Gastroesophageal sphincter (tissue), 4 donors: Measurements from ENCODE around the gene RIN2. TPM values are rescaled to one million over a fixed set of nuclear protein-coding genes. Genes with fewer than 3 reads are reported as not detected.
A peak's percentile ranks its signal among the peaks of the same experiment; 100 is the strongest.

Source experiments
- ATAC-seq: fragments of 150-250 bp; one replicate; pipeline ENCODE4 v1.9.1; 2016; ENCODE audit warnings: mild to moderate bottlenecking, moderate library complexity
- H3K27ac ChIP-seq, 4 donors: fragments of 200-600 bp; sonication (generic) in 3 of 4; 1 replicate in 3 of 4; 2 replicates in 1 of 4; pipeline ENCODE4 v1.5.1; 2016 to 2019
- H3K27me3 ChIP-seq: fragments of 200-600 bp; sonication (generic); one replicate; pipeline ENCODE4 v1.5.1; 2019
- H3K36me3 ChIP-seq, 2 donors: fragments of 200-600 bp; sonication (generic); one replicate each; pipeline ENCODE4 v1.5.1; 2019; ENCODE audit warnings: control low read depth in 1 of 2
- H3K4me1 ChIP-seq, 3 donors: fragments of 200-600 bp; sonication (generic); 1 replicate in 2 of 3; 2 replicates in 1 of 3; pipeline ENCODE4 v1.5.1; 2016 to 2019; ENCODE audit warnings: control low read depth in 2 of 3
- H3K4me3 ChIP-seq, 2 donors: fragments of 200-600 bp; sonication (generic); one replicate each; pipeline ENCODE4 v1.5.1; 2019; ENCODE audit warnings: mild to moderate bottlenecking in 1 of 2, moderate library complexity in 1 of 2
- H3K9me3 ChIP-seq, 3 donors: fragments of 200-600 bp; sonication (generic); one replicate each; pipeline ENCODE4 v1.5.1; 2017 to 2019; ENCODE audit warnings: control low read depth in 2 of 3
- CTCF ChIP-seq, 4 experiments: fragments of 200-600 bp in 2 of 4; fragments of 450-650 bp in 2 of 4; sonication (generic) in 1 of 4; IDR thresholded peaks; one replicate each; pipeline ENCODE4 v1.5.1; 2017 to 2019; ENCODE audit warnings: antibody characterized with exemption in 4 of 4, mild to moderate bottlenecking in 2 of 4, moderate library complexity in 2 of 4
- EP300 ChIP-seq: sonication (generic); formaldehyde crosslinking; IDR thresholded peaks from one replicate; pipeline ENCODE4 v1.6.1; 2017; ENCODE audit warnings: antibody characterized with exemption, mild to moderate bottlenecking
- POLR2A ChIP-seq, 2 donors: fragments of 450-650 bp; IDR thresholded peaks; one replicate each; pipeline ENCODE4 v1.6.1; 2017; ENCODE audit warnings: antibody characterized with exemption in 2 of 2, mild to moderate bottlenecking in 2 of 2, moderate library complexity in 1 of 2
- POLR2AphosphoS5 ChIP-seq: sonication (generic); formaldehyde crosslinking; IDR thresholded peaks from one replicate; pipeline ENCODE4 v1.6.1; 2017; ENCODE audit warnings: antibody characterized with exemption
- WGBS, 2 donors: methylation state at CpG; one replicate each; pipeline ENCODE4 v1.1.5; 2018; ENCODE audit warnings: low coverage in 1 of 2; 5-methylcytosine and 5-hydroxymethylcytosine counted together
- total RNA-seq, 4 donors: library from RNA; depleted of rRNA; stranded (reverse); fragments of >200 nt; gene quantifications; one replicate each; pipeline ENCODE4 v1.1.0, GENCODE V29; 2016

RIN2 gene
- total RNA-seq, 4 donors from 2014 or later, result 44.7 to 89.5 (median 54.8) TPM

GRCh38 chr20:19775353-19776253, 17.5 kb downstream of the RIN2 start:
- no peak overlapping the region for H3K27ac ChIP-seq

GRCh38 chr20:19777315-19777714, 19.3 kb downstream of the RIN2 start:
- H3K4me1 ChIP-seq, result peaks cover 0 to 48% (median 2%) of the 10 kb centered on the region in 3 donors
- no peak overlapping the region for H3K4me3 ChIP-seq
- whole genome bisulfite sequencing, 2 donors, result 50 to 53% methylated on average over 5 to 6 of the region's 6 CpGs
- no peak for ATAC-seq
- H3K27ac ChIP-seq, result peak overlapping the region in 2 of 4 donors; percentile 4 to 49
- TF ChIP-seq CTCF (IDR thresholded peaks at IDR 0.05), result no peak
- TF ChIP-seq POLR2A (IDR thresholded peaks at IDR 0.05), result no peak
- TF ChIP-seq POLR2AphosphoS5, result no peak
- no peak for TF ChIP-seq EP300
- H3K36me3 ChIP-seq, result peaks cover 0 to 5% of the 10 kb centered on the region in 2 donors
- H3K9me3 ChIP-seq, result no peaks in the 10 kb centered on the region
- H3K27me3 ChIP-seq, result no peaks in the 10 kb centered on the region

More at GRCh38 chr20:19775353-19776253, 17.5 kb downstream of the RIN2 start:
- 77 to 89% methylated on average over 4 to 6 of the region's 7 CpGs for WGBS, 2 donors
- Histone ChIP-seq H3K4me1 (peaks cover 0 to 48% (median 2%) of the 10 kb centered on the region in 3 donors), H3K27me3 (no peaks in the 10 kb centered on the region), H3K9me3 (no peaks in the 10 kb centered on the region), H3K36me3 (peaks cover 0 to 5% of the 10 kb centered on the region in 2 donors), H3K4me3 (no peak overlapping the region)
- no peak for TF ChIP-seq EP300
- no peak for ATAC-seq

GRCh38 chr20:19777981-19778380, 19.9 kb downstream of the RIN2 start:
- no peaks in the 10 kb centered on the region for H3K27me3 ChIP-seq
- H3K27ac ChIP-seq, result peak overlapping the region in 3 of 4 donors; percentile 35 to 49 (median 40)
- no peaks in the 10 kb centered on the region for H3K9me3 ChIP-seq
- H3K4me1 ChIP-seq, result peaks cover 0 to 48% (median 2%) of the 10 kb centered on the region in 3 donors
- peaks cover 0 to under 1% of the 10 kb centered on the region in 2 donors for H3K36me3 ChIP-seq
- TF ChIP-seq POLR2A (IDR thresholded peaks at IDR 0.05) (no peak), CTCF (IDR thresholded peaks at IDR 0.05) (no peak), POLR2AphosphoS5 (no peak)
- no peak overlapping the region for H3K4me3 ChIP-seq
- 63 to 82% methylated on average over 2 to 3 of the region's 3 CpGs for WGBS, 2 donors
- ATAC-seq, result no peak

GRCh38 chr20:19778404-19778803, 20.3 kb downstream of the RIN2 start:
- Histone ChIP-seq H3K4me1 (peaks cover 0 to 50% (median 2%) of the 10 kb centered on the region in 3 donors), H3K4me3 (no peak overlapping the region), H3K27ac (peak overlapping the region in 3 of 4 donors; percentile 35 to 53 (median 49)), H3K9me3 (no peaks in the 10 kb centered on the region), H3K27me3 (no peaks in the 10 kb centered on the region), H3K36me3 (no peaks in the 10 kb centered on the region)
- ATAC-seq, result no peak
- no peak for TF ChIP-seq EP300
- TF ChIP-seq POLR2A (IDR thresholded peaks at IDR 0.05), result no peak
- TF ChIP-seq POLR2AphosphoS5, result no peak
- TF ChIP-seq CTCF (IDR thresholded peaks at IDR 0.05), result no peak
- WGBS, 2 donors, result 0% methylated on average over 1 of the region's 3 CpGs; no CpG with 5 or more reads in 1 of the 2 donors

GRCh38 chr20:19779634-19780033, 21.6 kb downstream of the RIN2 start:
- 77 to 80% methylated on average over 5 of the region's 5 CpGs for WGBS, 2 donors
- no peaks in the 10 kb centered on the region for H3K27me3 ChIP-seq
- H3K4me1 ChIP-seq, result peaks cover 0 to 56% (median 4%) of the 10 kb centered on the region in 3 donors
- H3K27ac ChIP-seq, result no peak overlapping the region
- no peaks in the 10 kb centered on the region for H3K36me3 ChIP-seq
- no peak for ATAC-seq
- H3K9me3 ChIP-seq, result no peaks in the 10 kb centered on the region
- no peak for TF ChIP-seq EP300
- TF ChIP-seq CTCF (IDR thresholded peaks at IDR 0.05), result no peak
- no peak for TF ChIP-seq POLR2AphosphoS5
- no peak for TF ChIP-seq POLR2A (IDR thresholded peaks at IDR 0.05)
- H3K4me3 ChIP-seq, result no peak overlapping the region
